Stimulated activated CD8-positive, alpha-beta memory T cell treated with anti-CD3 and anti-CD28 coated beads, Interleukin-15, amount 100 ng/mL, for 48 hours (primary cell): ENCODE results near the gene TRIM72.
"Not testable (repeated sequence)": the region's sequence is repeated elsewhere in the genome, so short reads cannot be mapped to it uniquely, and the experiment has no call there.

ENCODE experiments used
- DNase-seq, 2 donors: peaks; one replicate each; pipeline ENCODE4 v3.0.0-alpha.2; 2020; ENCODE audit warnings: low read depth in 2 of 2

The TRIM72 gene

DNA sequence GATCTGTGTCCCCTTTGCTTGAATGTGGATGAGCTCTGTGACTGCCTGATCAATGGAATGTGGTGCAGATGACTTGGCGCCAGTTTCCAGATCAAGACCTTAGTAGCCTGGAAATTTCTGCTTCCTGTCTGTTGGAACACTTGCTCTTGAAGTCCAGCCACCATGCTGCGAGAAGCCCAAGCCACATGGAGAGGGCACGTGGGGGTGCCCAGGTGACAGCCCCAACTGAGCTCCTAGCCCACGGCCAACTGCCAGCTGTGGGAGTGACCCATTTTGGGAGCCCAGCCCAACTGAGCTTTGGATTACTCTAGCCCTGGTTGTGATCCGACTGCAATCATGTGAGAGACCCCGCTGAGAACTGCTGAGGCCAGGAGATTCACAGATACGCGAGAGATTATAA, 42.5 kb downstream of the TRIM72 start:
- no peak for DNase-seq

DNA sequence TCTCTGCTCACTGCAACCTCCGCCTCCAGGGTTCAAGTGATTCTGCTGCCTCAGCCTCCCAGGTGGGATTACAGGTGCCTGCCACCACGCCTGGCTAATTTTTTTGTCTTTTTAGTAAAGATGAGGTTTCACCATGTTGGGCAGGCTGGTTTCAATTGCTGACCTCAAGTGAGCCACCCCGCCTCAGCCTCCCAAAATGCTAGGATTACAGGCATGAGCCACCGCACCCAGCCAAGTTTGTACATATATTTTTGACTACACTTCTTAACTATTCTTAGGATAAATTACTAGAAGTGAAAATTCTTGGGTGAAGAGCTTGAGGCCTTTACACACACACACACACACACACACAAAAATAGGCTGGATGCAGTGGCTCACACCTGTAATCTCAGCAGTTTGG, 44.4 kb downstream of the TRIM72 start:
- DNase-seq: no peak

DNA sequence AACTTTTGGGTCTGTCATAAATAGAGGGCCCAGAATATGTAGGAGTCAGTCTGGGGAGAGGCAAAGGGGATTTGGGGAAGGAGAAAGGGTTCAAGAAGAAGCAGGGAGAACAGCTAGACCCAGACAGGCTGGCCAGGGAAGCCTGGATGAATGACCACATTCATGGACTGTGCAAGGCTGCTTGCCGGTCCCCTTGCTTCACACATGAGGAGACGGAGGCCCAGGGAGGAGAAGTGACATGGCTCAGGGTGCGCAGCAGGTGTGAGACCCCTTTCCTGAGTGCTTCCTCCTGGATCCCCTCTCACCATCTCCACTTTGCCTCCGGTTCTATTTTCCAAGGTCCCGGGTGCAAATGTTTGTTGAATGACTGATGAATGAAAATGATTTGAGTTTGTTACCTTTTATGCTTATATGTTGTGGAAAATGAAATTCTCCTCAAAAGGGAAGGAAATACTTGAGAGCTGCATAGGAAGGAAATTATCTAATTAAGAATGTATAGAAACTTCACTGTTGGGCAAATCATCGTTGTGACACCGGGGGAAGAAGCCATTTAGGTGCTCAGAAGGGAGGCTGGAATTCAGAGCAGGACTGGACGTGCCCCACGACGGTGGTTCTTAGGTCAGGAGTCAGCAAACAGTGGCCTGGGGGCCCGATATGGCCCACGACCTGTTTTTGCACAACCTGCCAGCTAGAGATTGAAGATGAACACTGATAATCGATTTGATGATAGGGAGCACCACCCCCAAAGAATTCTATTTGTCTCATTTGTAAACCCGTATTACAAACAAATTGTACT, 46.4 kb downstream of the TRIM72 start:
- DNase-seq: no peak

DNA sequence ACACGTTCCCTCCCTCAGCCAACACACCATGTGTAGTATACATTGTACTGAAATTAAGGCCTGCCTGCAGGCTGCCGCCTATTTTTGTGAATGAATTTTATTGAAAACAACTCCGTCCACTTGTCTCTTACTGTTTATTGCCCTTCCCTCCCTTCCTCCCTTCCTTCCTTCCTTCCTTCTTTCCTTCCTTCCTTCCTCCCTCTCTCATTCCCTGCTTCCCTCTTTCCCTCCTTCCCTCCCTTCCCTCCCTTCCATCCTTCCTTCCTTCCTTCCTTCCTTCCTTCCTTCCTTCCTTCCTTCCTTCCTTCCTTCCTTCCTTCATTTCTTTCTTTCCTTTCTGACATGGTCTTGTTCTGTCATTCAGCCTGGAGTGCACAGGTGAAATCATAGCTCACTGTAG, 48.2 kb downstream of the TRIM72 start:
- DNase-seq: no peak

DNA sequence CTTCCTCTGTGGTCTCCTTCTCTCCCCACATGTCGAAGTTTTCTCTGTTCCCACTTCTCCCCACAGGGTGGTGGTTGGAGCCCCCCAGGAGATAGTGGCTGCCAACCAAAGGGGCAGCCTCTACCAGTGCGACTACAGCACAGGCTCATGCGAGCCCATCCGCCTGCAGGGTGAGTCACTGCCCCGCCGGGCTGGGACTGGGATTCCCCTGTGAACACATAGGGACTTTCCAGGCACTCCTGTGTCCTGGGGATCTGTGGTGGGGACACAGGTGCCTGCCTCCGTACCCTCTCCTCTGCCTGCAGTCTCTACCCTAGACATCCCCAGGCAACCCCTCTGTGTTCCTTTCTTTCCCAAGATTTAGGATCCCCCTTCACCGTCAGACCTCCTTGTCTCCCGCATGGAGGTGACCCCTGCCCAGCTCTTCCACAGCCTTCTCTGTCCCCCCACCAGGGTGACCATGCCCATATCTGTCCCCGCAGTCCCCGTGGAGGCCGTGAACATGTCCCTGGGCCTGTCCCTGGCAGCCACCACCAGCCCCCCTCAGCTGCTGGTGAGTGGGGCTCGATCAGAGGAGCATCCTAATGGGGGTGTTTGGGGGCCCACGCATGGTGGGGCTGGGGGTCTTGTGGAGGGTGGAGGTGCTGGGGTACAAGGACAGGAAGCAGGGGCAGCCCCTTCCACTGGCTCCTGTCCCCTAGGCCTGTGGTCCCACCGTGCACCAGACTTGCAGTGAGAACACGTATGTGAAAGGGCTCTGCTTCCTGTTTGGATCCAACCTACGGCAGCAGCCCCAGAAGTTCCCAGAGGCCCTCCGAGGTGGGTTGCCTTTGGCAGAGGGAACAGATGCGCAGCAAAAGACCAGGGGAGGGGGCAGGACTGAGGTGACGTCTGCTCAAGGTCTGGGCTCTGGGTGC, 51.7 kb downstream of the TRIM72 start:
- peak; percentile 80 to 81 for DNase-seq

DNA sequence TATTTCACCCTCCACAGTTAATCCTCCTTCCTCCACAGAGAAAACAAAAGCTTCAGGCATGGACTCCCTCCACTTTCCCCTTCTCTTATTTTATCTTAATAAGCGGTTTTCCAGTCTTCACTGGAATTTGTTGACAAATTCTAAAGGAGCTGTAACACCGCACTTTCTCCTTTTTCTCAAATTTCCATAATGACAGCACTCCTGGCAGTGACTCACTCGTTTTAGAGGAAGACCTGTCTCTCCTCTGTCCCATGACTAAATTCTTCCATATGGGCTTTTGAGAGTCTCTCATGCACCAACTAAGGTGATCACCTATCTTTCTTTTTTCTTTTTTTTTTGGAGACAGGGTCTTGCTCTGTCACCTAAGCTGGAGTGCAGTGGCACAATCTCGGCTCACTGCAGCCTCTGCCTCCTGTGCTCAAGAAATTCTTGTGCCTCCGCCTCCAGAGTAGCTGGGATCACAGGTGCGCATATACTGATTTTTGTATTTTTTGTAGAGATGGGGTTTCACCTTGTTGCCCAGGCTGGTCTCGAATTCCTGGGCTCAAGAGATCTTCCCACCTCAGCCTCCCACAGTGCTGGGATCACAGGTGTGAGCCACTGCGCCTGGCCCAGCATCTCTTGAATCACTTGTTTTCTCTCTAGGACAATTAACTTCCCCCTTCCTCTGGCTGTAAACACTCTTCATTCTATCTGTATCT, 53.6 kb downstream of the TRIM72 start:
- no peak for DNase-seq

DNA sequence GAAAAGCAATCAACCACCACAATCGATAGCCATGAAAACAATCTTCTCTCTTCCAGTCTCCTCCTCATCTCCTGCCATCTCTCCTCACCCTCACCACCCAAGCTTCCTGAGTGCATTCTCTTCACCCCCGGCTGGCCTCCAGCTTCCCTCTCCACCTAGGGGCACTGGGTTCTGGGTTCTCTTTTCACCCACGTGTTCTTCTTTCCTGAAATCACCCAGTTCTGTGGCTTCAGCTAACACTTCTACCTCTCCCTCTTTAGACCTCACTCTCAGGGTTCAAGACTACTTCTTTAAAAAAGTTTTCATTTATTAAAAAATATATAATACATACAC, 54.1 kb downstream of the TRIM72 start:
- DNase-seq: no peak

DNA sequence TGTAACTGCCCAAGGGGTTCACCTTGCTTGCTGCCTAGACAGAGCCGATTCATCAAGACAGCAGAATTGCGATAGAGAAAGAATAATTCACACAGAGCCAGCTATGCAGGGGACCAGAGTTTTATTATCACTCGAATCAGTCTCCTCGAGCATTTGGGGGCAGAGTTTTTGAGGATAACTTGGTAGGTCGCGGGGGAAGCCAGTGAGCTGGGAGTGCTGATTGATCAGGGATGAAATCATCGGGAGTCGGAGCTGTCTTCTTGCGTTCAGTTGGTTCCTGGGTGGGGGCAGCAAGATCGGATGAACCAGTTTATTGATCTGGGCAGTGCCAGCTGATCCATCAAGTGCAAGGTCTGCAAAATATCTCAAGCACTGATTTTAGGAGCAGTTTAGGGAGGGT, 55.0 kb downstream of the TRIM72 start:
- no peak for DNase-seq

DNA sequence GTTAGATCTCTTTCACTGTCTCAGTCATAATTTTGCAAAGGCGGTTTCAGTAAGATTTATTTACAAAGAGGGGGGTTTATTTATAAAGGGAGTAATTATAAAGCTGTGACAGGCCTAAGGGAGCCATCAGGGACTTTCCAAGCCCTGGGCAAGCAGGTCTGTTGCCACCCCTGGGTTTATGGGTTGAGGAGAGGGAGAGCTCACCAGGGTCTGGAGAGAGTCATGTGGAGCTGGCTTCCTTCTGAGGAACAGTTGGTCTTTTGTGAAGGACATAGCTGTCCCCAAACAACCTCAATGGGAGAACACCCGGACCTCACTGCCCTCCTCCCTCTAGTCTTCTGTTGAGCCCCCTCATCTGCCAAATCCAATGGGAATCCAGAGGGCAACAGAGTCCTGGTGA, 55.6 kb downstream of the TRIM72 start:
- no peak for DNase-seq

DNA sequence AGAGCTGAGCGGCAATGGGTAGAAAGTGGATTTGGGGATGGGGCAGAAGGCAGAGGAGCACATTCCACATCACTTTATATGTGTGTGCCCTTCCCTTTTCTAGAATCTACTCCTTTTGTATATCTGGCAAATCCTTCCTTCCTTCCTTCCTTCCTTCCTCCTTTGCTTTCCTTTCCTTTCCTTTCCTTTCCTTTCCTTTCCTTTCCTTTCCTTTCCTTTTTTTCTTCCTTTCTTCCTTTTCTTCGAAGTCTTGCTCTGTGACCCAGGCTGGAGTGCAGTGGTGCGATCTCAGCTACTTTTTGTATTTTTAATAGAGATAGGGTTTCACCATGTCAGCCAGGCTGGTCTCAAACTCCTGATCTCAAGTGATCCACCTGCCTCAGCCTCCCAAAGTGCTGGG, 56.1 kb downstream of the TRIM72 start:
- DNase-seq: not testable (repeated sequence)

DNA sequence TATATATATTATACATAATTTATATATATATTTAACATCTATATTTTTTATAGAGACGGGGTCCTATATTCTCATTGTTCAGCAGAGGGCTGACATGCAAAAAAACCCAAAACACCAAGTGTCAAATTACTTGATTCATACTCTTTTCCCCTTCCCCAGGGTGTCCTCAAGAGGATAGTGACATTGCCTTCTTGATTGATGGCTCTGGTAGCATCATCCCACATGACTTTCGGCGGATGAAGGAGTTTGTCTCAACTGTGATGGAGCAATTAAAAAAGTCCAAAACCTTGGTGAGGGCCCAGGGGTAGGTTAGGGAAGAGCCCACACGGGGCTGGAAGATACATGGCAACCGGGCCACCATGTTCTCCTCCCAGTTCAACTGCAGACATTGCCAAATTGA, 56.9 kb downstream of the TRIM72 start:
- DNase-seq: no peak

DNA sequence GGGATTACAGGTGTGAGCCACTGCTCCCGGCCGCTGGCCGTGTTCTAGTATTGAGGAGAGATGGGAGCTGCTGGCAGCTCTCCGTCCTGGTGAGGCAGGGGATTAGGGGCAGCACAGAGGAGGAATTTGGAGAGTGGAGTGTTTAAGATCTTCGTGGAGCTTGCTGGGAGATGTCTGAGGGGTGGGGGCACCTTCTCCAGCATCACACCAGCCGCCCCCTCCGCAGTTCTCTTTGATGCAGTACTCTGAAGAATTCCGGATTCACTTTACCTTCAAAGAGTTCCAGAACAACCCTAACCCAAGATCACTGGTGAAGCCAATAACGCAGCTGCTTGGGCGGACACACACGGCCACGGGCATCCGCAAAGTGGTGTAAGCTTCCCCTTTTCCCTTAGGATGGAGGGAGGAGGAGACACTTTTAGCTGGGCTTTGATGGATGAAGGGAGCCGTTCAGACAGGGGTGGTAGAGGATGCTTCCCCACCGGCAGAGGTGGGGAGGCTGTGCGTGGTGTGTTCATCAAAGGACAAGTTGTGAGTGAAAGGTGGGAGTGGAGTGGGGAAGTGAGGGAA, 57.8 kb downstream of the TRIM72 start:
- DNase-seq: no peak

DNA sequence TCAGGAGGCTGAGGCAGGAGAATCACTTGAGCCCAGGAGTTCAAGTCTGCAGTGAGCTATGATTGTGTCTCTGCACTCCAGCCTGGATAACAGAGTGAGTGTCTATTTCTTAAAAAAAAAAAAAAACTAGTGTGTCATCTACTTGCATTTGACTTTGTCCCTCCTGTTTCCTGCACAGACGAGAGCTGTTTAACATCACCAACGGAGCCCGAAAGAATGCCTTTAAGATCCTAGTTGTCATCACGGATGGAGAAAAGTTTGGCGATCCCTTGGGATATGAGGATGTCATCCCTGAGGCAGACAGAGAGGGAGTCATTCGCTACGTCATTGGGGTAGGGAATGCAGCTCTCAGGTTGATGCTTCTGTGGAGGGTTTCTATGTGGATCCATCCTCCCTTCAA, 59.3 kb downstream of the TRIM72 start:
- no peak for DNase-seq

DNA sequence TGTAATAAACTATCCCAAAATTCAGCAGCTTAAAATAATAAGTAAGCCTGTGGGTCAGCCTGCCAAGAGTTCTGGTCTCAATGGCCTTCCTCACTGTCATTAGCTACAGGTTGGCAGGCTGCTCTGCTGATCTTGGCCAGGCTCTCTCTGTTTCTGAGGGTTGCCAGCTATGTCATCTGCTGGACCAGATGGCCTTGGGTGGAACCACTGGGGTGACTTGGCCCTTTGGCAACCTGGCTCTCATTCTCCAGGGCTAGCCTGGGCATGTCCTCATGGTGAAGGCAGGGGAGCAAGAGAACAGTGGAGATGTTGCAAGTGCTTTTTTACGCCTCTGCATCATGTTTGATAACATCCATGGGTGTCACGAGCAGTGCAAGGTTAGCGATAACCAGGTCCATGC, 59.8 kb downstream of the TRIM72 start:
- DNase-seq: no peak

DNA sequence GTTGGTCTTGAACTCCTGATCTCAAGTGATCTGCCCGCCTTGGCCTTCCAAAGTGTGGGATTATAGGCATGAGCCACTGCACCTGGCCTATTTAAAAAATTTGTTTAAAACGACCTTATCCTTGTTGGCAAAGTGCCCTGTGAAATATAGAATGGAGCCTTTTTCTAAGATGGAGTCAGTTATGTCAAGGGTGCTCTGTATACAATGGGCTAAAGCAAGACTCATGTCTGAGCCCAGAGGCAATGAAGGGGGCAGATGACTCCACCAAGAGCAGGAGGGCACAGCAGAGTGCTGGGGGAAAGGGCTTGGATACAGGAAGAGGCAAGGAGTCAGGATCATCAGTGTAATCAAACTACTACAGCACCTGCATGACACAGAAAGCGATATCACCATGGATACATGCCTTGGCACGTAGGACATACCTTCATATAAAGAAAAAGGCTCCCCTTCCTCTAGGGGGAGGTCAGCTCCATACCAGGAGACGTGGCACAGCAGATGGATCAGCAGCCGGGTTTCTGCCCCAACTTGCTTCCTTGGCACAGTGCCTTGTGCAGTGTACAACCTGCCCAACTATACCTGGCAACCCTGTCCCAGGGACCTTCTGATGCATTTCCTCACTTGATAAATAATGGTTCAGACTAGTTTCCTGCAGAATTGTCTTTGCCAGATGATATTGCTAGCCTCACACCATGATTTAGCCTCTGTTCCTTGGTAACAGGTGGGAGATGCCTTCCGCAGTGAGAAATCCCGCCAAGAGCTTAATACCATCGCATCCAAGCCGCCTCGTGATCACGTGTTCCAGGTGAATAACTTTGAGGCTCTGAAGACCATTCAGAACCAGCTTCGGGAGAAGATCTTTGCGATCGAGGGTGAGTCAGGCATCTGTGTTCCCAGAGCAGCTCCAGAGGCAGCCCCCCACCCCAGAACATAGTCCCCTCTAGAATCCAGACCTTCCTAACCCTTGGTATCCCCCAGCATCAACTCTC, 61.2 kb downstream of the TRIM72 start:
- no peak for DNase-seq

DNA sequence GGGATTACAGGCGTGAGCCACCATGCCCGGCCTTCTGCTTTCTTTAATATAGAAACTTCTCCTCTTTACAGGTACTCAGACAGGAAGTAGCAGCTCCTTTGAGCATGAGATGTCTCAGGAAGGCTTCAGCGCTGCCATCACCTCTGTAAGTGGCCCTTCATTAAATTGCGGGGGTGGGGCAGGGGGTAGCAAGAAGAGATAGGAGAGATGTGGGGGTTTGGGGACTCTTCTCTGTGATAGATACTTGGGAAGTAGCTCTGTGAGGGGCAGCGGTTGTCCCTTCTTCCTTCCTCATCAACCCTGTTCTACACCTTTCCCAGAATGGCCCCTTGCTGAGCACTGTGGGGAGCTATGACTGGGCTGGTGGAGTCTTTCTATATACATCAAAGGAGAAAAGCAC, 62.7 kb downstream of the TRIM72 start:
- no peak for DNase-seq

DNA sequence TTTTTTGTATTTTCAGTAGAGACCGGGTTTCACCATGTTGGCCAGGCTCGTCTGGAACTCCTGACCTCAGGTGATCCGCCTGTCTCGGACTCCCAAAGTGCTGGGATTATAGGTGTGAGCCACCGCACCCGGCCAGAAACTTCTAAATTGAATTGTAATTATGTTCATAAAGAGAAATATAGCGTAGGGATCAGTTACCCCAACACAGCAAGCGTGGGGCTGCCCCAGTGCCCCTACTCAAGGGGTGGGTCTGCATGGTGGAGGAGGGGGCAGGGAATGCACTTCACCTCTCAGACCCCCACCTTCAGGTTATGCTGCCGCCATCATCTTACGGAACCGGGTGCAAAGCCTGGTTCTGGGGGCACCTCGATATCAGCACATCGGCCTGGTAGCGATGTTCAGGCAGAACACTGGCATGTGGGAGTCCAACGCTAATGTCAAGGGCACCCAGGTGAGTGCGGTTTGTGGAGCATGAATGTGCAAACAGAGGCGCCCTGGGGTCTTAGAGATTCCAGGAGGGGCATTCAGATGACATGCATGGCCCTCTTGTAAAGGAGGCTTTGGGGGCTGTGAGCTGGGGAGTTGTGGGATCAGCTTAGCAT, 63.8 kb downstream of the TRIM72 start:
- DNase-seq: no peak

DNA sequence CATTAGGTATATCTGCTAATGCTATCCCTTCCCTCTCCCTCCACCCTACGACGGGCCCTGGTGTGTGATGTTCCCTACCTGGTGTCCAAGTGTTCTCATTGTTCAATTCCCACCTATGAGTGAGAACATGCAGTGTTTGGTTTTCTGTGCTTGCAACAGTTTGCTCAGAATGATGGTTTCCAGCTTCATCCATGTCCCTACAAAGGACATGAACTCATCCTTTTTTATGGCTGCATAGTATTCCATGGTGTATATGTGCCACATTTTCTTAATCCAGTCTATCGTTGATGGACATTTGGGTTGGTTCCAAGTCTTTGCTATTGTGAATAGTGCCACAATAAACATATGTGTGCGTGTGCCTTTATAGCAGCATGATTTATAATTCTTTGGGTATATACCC, 64.9 kb downstream of the TRIM72 start:
- not testable (repeated sequence) for DNase-seq
